RPMI7951 (cell line): Measurements from ENCODE around the gene PRSS8. TPM values are rescaled to one million over a fixed set of nuclear protein-coding genes. Genes with fewer than 3 reads are reported as not detected.
"Not testable (repeated sequence)": the region's sequence is repeated elsewhere in the genome, so short reads cannot be mapped to it uniquely, and the experiment has no call there.

Experiments
- DNase-seq: peaks from one replicate; pipeline ENCODE4 v3.0.0-alpha.2; 2012; ENCODE audit warnings: low read depth
- total RNA-seq: library from RNA; depleted of rRNA; stranded (reverse); fragments of >200 nt; shearing (Covaris generic); gene quantifications from 2 replicates; pipeline ENCODE4 v1.2.3, GENCODE V29; 2014

PRSS8 gene
- total RNA-seq, 1 experiment from 2014 or later: not detected

- DNase-seq: peak; percentile 11
Observed at GRCh38 chr16:31144418-31144817, 8.9 kb upstream of the PRSS8 start.

- DNase-seq: no peak
Observed at GRCh38 chr16:31143694-31144148, 8.2 kb upstream of the PRSS8 start.

- DNase-seq: no peak
Observed at GRCh38 chr16:31143011-31143693, 7.6 kb upstream of the PRSS8 start.

GRCh38 chr16:31142109-31143010 is 6.8 kb upstream of the PRSS8 start:
- peak; percentile 95 for DNase-seq

GRCh38 chr16:31141489-31142108 is 6.1 kb upstream of the PRSS8 start:
- DNase-seq: no peak

GRCh38 chr16:31141071-31141469 is 5.5 kb upstream of the PRSS8 start:
- not testable (repeated sequence) for DNase-seq

- peak; percentile 28 for DNase-seq
Observed at GRCh38 chr16:31138621-31139578, 3.4 kb upstream of the PRSS8 start.

- DNase-seq: not testable (repeated sequence)
Observed at GRCh38 chr16:31136822-31137499, 1.4 kb upstream of the PRSS8 start.

GRCh38 chr16:31136287-31136662 is 748 bp upstream of the PRSS8 start:
- DNase-seq: no peak

- no peak for DNase-seq
Observed at GRCh38 chr16:31134625-31135534, 647 bp downstream of the PRSS8 start.

- DNase-seq: no peak
Observed at GRCh38 chr16:31134091-31134571, 1.4 kb downstream of the PRSS8 start.

- DNase-seq: no peak
Observed at GRCh38 chr16:31133046-31133501, 2.5 kb downstream of the PRSS8 start.

GRCh38 chr16:31132303-31132979 is 3.1 kb downstream of the PRSS8 start:
- no peak for DNase-seq

- no peak for DNase-seq
Observed at GRCh38 chr16:31131841-31132271, 3.7 kb downstream of the PRSS8 start.

- no peak for DNase-seq
Observed at GRCh38 chr16:31131416-31131815, 4.1 kb downstream of the PRSS8 start.

GRCh38 chr16:31130899-31131298 is 4.6 kb downstream of the PRSS8 start:
- DNase-seq: no peak

GRCh38 chr16:31130336-31130891 is 5.1 kb downstream of the PRSS8 start:
- no peak for DNase-seq

GRCh38 chr16:31129568-31130335 is 5.8 kb downstream of the PRSS8 start:
- DNase-seq: no peak
